Stimulated activated CD4-positive, alpha-beta T cell treated with anti-CD3 and anti-CD28 coated beads, Interleukin-4, amount 100 ng/mL, for 4 hours (primary cell): Measurements from ENCODE around the gene ASMT.
"Not testable (repeated sequence)": the region's sequence is repeated elsewhere in the genome, so short reads cannot be mapped to it uniquely, and the experiment has no call there.

Experiments
- DNase-seq, 2 experiments: peaks; one replicate each; pipeline ENCODE4 v3.0.0-alpha.2; 2020

The ASMT gene

DNA sequence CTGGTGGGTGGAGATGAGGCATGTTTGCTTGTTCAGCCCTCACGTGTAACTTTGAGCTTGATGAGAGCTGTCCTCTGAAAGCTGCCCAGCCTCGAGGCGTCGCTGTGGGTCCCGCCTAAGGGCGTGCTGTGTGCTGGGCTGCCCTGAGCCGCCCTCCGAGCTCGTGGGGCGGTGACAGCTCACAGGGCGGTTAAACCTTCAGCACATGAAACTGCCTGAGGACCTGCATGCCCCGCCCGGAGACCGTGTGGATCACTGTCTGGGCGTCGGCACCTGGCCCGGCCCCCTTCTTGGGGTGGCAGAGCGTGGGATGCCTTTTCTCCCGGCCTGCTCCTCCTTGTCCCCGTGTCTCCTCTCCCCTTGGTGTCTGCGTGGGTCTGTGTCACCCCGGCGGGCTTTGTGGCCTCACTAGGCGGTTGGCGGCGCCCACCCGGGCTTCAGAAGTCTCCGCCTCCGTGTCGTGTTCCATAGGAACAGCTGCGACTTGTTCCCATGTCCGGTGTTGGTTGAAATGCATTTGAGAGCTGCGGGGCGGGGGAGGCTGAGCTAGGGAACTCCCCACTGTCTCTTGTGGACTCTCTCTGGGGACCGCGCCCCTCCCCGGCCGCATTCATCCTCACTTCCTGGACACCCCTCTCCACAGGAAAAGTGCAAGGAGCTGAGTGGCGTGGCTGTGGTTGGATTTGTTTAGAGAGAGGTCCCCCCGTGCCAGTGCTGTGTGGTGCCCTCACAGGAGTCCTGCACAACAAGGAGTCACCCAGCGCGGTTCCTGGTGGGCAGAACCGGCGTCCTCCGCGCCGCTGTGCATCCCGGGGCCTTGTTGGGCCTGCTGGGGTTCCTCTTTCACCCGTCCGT, 16.6 kb upstream of the ASMT start:
- no peak for DNase-seq

DNA sequence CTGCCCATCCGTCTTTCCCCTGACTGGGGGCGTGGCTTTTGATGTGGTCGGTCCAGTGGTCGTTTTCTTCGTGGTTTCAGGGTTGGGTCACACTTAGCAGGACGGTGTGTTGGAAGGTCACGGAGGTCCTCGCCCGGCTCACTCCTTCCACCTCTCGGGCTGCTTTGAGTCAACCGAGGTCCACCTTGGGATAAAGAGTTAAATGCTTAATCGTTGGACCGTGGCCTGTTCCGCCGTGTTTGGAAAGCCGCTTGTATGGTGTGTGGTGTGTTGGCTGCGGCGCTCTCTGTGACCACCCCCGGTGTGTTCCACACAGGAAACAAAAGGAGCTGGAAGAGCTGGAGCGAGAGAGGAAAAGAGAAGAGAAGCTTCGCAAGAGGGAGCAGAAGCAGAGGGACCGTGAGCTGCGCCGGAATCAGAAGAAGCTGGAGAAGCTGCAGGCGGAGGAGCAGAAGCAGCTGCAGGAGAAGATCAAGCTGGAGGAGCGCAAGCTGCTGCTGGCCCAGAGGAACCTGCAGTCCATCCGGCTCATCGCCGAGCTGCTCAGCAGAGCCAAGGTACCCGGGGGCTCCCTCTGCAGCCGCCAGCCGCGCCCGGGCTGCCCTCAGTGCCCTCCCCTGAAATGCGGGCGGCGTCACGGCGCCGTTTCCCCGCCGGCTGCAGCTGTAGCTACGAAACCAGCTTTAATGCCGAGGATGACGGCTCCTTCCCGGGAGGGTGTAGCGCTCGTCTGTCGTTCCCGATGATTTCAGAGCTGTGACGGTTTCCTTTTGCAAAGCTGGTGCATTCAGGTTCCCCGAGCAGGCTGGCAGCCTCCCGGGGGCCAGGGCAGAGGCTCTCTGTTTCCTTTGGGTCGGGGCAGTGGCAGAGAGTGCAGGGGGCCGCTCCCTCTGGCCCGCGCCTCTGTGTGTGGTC, 15.7 kb upstream of the ASMT start:
- no peak for DNase-seq

GRCh38 chrX:1599791-1600405, 15.0 kb upstream of the ASMT start:
- no peak for DNase-seq

- no peak for DNase-seq
These were observed 14.3 kb upstream of the ASMT start for GRCh38 chrX:1600406-1601050.

GRCh38 chrX:1601051-1601767, 13.7 kb upstream of the ASMT start:
- DNase-seq: no peak

DNA sequence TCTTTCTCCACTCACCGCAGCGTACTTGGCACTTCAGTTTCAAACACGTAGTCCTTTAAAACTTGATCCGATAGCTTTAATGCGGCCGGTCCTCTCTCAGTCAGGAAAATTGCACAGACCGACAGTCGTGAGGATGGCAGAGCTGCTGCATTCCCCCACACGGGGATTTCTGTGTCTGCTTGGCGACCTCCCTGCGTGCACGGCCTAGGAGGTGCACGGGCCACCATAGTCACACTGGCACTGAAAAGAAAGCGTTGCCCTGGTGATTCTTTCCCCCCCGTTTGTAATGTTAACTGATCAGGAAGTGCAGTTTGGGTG, 13.1 kb upstream of the ASMT start:
- DNase-seq: no peak

DNA sequence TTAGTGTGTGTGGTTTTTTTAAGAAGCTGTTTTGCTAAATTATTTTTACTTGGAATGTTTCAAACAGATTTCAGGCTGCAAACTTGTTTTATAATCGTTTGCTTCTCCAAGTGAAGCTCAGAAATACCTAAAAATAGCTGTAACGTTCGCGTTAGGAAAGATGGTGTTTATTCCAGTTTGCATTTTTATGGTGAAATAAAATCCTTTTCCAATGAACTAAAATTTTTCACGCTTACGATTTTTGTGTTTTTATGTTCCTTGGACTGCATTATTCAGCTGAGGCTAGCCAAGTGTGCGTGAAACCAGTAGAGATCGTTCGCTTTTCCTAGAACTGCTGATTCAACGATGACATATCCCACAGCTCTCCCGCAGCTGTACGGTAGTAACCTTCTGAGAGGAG, 12.6 kb upstream of the ASMT start:
- DNase-seq: no peak

DNA sequence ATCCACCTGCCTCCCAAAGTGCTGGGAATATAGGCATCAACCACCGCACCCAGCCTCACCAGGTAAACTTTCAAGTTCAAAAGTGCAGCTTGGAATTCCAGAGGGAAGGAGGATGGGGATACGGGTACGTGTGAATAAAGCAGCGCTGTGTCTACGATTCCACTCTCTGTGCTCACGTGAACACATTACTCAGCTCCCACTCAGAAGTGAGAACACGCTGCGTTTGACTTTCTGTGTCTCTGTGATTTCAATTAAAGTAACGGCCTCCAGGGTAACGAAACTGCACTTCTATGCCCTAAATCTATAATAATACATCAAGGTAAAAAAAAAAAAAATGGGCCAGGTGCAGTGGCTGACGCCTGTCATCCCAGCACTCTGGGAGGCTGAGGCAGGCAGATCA, 8.4 kb upstream of the ASMT start:
- DNase-seq: no peak

GRCh38 chrX:1609311-1609710, 5.5 kb upstream of the ASMT start:
- no peak for DNase-seq

- DNase-seq: no peak
These were observed 5.1 kb upstream of the ASMT start for GRCh38 chrX:1609762-1610161.

GRCh38 chrX:1610166-1610565, 4.7 kb upstream of the ASMT start:
- DNase-seq: no peak

GRCh38 chrX:1610736-1611135, 4.1 kb upstream of the ASMT start:
- no peak for DNase-seq

DNA sequence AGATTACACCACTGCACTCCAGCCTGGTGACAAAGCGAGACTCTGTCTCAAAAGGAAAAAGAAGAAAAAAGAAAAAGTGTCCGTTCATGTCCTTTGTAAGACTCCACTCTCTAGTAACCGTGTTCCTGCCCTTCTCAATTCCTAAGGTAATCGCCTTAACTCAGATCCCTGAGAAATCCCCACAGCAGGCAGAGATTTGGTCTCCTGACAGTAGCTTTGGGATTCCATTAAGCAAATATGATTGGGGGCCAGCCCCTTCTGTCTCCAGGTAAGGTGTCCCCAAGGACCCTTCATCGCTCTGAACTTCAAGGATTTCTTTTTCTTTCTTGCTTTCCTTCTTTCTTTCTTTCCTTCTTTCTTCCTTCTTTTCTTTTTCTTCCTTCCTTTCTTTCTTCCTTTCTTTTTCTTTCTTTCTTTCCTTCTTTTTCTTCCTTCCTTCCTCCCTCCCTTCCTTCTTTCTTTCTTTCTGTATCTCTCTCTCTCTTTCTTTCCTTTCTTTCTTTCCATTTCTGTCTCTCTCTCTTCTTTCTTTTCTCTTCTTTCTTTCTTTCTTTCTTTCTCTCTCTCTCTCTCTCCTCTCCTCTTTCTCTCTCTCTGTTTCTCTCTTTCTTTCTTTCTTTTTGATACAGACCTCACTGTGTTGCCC, 2.1 kb upstream of the ASMT start:
- no peak for DNase-seq

- DNase-seq: no peak
These were observed 3.8 kb downstream of the ASMT start for GRCh38 chrX:1618689-1619088.

GRCh38 chrX:1623691-1624090, 8.8 kb downstream of the ASMT start:
- DNase-seq: no peak

DNA sequence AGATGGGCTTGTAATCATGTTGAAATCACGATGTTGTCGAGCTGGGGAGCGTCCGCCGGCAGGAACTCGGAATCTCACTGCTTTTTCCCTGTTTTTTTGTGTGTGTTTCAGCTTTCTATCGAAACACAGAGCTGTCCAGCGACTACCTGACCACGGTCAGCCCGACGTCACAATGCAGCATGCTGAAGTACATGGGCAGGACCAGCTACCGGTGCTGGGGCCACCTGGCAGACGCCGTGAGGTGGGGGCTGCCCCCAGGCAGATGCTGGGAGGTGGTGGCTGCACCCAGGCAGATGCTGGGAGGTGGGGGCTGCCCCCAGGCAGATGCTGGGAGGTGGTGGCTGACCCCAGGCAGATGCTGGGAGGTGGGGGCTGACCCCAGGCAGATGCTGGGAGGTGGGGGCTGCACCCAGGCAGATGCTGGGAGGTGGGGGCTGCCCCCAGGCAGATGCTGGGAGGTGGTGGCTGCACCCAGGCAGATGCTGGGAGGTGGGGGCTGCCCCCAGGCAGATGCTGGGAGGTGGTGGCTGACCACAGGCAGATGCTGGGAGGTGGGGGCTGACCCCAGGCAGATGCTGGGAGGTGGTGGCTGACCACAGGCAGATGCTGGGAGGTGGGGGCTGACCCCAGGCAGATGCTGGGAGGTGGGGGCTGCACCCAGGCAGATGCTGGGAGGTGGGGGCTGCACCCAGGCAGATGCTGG, 9.4 kb downstream of the ASMT start:
- DNase-seq: not testable (repeated sequence)

GRCh38 chrX:1624861-1625215, 10.0 kb downstream of the ASMT start:
- DNase-seq: not testable (repeated sequence)

GRCh38 chrX:1629244-1629643, 14.4 kb downstream of the ASMT start:
- no peak for DNase-seq

DNA sequence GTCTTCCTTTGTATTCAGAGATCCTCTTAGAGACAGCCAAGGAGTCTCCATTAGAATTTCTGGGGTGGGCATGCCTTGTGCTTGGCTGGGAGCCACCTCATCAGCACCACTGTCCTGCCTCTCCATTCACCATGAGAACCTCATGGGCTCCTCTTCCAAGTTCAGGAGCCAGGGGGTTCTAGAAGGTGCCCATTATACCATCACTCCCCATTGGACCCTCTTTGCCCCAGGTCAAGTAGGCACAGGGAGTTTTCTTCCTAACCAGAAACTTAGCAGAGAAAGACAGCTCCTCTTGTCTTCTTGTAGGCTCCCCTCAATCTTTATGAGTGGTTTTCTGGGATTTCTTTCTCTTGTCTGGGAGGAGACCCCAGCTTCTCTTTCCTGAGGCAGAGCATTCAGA, 31.1 kb downstream of the ASMT start:
- no peak for DNase-seq

DNA sequence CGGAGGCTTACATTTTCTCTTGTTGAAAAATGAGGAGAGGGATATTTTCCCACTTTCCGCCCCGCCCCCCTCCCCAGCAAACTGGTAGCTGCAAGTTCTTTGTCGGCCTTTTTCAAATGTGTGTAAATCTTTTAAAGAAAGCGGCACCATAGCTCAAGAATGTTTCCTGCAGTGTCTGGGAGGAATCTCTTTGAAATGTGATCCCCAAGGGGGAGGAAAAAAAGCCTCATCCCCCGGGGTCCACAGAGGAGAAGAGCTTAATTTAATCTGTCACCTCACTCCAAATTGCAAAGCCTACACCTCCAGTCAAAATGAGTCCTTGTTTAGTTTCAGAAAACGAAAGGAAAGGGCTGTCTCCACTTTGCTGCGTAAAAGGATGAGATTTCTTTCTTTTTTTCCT, 34.8 kb downstream of the ASMT start:
- DNase-seq: no peak
